Peyer's patch (tissue), 4 donors: ENCODE data around the gene ZNF677. TPM values are rescaled to one million over a fixed set of nuclear protein-coding genes. Genes with fewer than 3 reads are reported as not detected.
"Not testable (repeated sequence)": the region's sequence is repeated elsewhere in the genome, so short reads cannot be mapped to it uniquely, and the experiment has no call there.

Experiments
- DNase-seq, 3 donors: peaks; one replicate each; pipeline ENCODE4 v3.0.0-alpha.2; 2017 to 2019
- H3K27ac ChIP-seq, 4 donors: fragments of 200-600 bp; sonication (generic); one replicate each; pipeline ENCODE4 v1.5.1; 2016 to 2019
- H3K27me3 ChIP-seq, 2 donors: fragments of 200-600 bp; sonication (generic); one replicate each; pipeline ENCODE4 v1.5.1; 2019
- H3K36me3 ChIP-seq, 3 donors: fragments of 200-600 bp; sonication (generic); one replicate each; pipeline ENCODE4 v1.5.1; 2016 to 2019
- H3K4me1 ChIP-seq, 4 donors: fragments of 200-600 bp; sonication (generic); one replicate each; pipeline ENCODE4 v1.5.1; 2016 to 2019
- H3K4me3 ChIP-seq, 4 donors: fragments of 200-600 bp; sonication (generic); 1 replicate in 3 of 4; 2 replicates in 1 of 4; pipeline ENCODE4 v1.5.1; 2016 to 2019; ENCODE audit warnings: mild to moderate bottlenecking in 1 of 4
- H3K9me3 ChIP-seq, 4 donors: fragments of 200-600 bp; sonication (generic); one replicate each; pipeline ENCODE4 v1.5.1; 2016 to 2019; ENCODE audit warnings: mild to moderate bottlenecking in 1 of 4
- CTCF ChIP-seq, 6 experiments: fragments of 450-650 bp in 4 of 6; fragments of 200-600 bp in 2 of 6; sonication (generic) in 1 of 6; IDR thresholded peaks; one replicate each; pipeline ENCODE4 v1.5.1; 2017 to 2019; ENCODE audit warnings: antibody characterized with exemption in 6 of 6, mild to moderate bottlenecking in 3 of 6, moderate library complexity in 1 of 6
- POLR2A ChIP-seq, 2 donors: fragments of 450-650 bp; IDR thresholded peaks; one replicate each; pipeline ENCODE4 v1.5.1; 2017; ENCODE audit warnings: antibody characterized with exemption in 2 of 2, mild to moderate bottlenecking in 2 of 2, moderate library complexity in 2 of 2
- total RNA-seq, 4 donors: library from RNA; depleted of rRNA; stranded (reverse); fragments of >200 nt; gene quantifications; one replicate each; pipeline ENCODE4 v1.1.0, GENCODE V29; 2016

The ZNF677 gene
- total RNA-seq, 4 donors from 2014 or later, result 2.8 to 13.2 (median 7.2) TPM

GRCh38 chr19:53193535-53194222 is 61.0 kb downstream of the ZNF677 start:
- no peaks in the 10 kb centered on the region for H3K4me1 ChIP-seq
- no peak for DNase-seq
- no peaks in the 10 kb centered on the region for H3K36me3 ChIP-seq
- TF ChIP-seq POLR2A (IDR thresholded peaks at IDR 0.05), result no peak
- TF ChIP-seq CTCF (IDR thresholded peaks at IDR 0.05), result no peak
- H3K4me3 ChIP-seq, result peak overlapping the region; percentile 56 to 66 (median 60)
- peaks cover 0 to 15% (median 5%) of the 10 kb centered on the region in 4 donors for H3K9me3 ChIP-seq
- H3K27ac ChIP-seq, result peak overlapping the region in 3 of 4 donors; percentile 3 to 78 (median 64)
- H3K27me3 ChIP-seq, result no peaks in the 10 kb centered on the region

GRCh38 chr19:53192771-53193534 is 61.7 kb downstream of the ZNF677 start, which contains the start of gene ZNF665:
Gene ZNF665 (minus strand): TSS chr19:53193358. CDS start chr19:53182898, 10,460 bp downstream.
- H3K27me3 ChIP-seq, result no peaks in the 10 kb centered on the region
- H3K4me3 ChIP-seq, result peak within 1 kb of the TSS; percentile 56 to 66 (median 60)
- peaks cover 0 to 9% (median 2%) of the 10 kb centered on the region in 4 donors for H3K9me3 ChIP-seq
- DNase-seq, result peak; percentile 85 to 95 (median 85)
- TF ChIP-seq POLR2A (IDR thresholded peaks at IDR 0.05) (peak; percentile 35 to 56), CTCF (IDR thresholded peaks at IDR 0.05) (no peak)
- H3K36me3 ChIP-seq, result no peaks in the 10 kb centered on the region
- H3K4me1 ChIP-seq, result no peaks in the 10 kb centered on the region
- peak within 1 kb of the TSS; percentile 64 to 78 (median 71) for H3K27ac ChIP-seq

GRCh38 chr19:53190253-53190652 is 64.4 kb downstream of the ZNF677 start:
- Histone ChIP-seq H3K36me3 (no peaks in the 10 kb centered on the region), H3K27me3 (no peaks in the 10 kb centered on the region), H3K9me3 (peaks cover 0 to 4% (median 0%) of the 10 kb centered on the region in 4 donors), H3K4me1 (no peaks in the 10 kb centered on the region), H3K27ac (no peak overlapping the region), H3K4me3 (no peak overlapping the region)
- DNase-seq, result no peak
- no peak for TF ChIP-seq CTCF (IDR thresholded peaks at IDR 0.05)
- TF ChIP-seq POLR2A (IDR thresholded peaks at IDR 0.05), result no peak

GRCh38 chr19:53189691-53190198 is 64.9 kb downstream of the ZNF677 start:
- H3K9me3 ChIP-seq, H3K27me3 ChIP-seq, H3K4me3 ChIP-seq, H3K36me3 ChIP-seq, H3K4me1 ChIP-seq, DNase-seq, H3K27ac ChIP-seq: not testable (repeated sequence)

Other genes with a start within 250 kb of the ZNF677 start
- gene ERVV-1, start 241.0 kb downstream of the ZNF677 start, total RNA-seq, result not detected
- gene ERVV-2, start 210.1 kb downstream of the ZNF677 start, total RNA-seq, result not detected
- gene ZNF160, start 151.5 kb downstream of the ZNF677 start, total RNA-seq, result 10 to 100 TPM; 37.3 to 93.2 (median 64.7) TPM
- gene ZNF415, start 122.0 kb downstream of the ZNF677 start, total RNA-seq, result 1 to 10 TPM; 1.2 to 9.9 (median 2.6) TPM
- 10 to 100 TPM; 12.7 to 21.5 (median 16.1) TPM for gene ZNF347, start 95.8 kb downstream of the ZNF677 start, total RNA-seq
- 1 to 10 TPM in 3 of 4 donors, not detected in 1; 1.4 to 6.0 (median 5.8) TPM for gene ZNF665, start 61.5 kb downstream of the ZNF677 start, total RNA-seq
- not detected for gene VN1R2, start 3.4 kb upstream of the ZNF677 start, total RNA-seq
- not detected for gene VN1R4, start 12.8 kb upstream of the ZNF677 start, total RNA-seq
- gene ZNF845, start 78.9 kb upstream of the ZNF677 start, total RNA-seq, result 1 to 10 TPM; 6.6 to 7.4 (median 6.9) TPM
- 10 to 100 TPM in 2 of 4 donors, 1 to 10 TPM in 2; 6.0 to 13.2 (median 10.3) TPM for gene ZNF525, start 110.8 kb upstream of the ZNF677 start, total RNA-seq
- 10 to 100 TPM in 2 of 4 donors, 1 to 10 TPM in 2; 7.5 to 17.1 (median 12.0) TPM for gene ZNF765, start 140.3 kb upstream of the ZNF677 start, total RNA-seq
- gene ZNF761, start 177.1 kb upstream of the ZNF677 start, total RNA-seq, result 10 to 100 TPM in 2 of 4 donors, 1 to 10 TPM in 2; 6.8 to 24.8 (median 9.5) TPM
- gene ZNF813, start 212.9 kb upstream of the ZNF677 start, total RNA-seq, result 10 to 100 TPM in 1 of 4 donors, 1 to 10 TPM in 3; 3.0 to 27.2 (median 5.8) TPM